Endothelial cell of umbilical vein (primary cell): ENCODE measurements around the gene UBE2M. TPM values are rescaled to one million over a fixed set of nuclear protein-coding genes. Genes with fewer than 3 reads are reported as not detected.
A peak's percentile ranks its signal among the peaks of the same experiment; 100 is the strongest.

Source experiments
- BruUV-seq: library from RNA; stranded (reverse); fragments of 400-500 nt; replicated peaks from 2 replicates; lab custom pipeline; 2021; lab: Mats Ljungman, UMichigan
- CTCF ChIA-PET: fragments of 300-600, 350-600 bp; sonication (Branson Sonifier 250); formaldehyde crosslinking; loops from one replicate; lab custom pipeline; 2021; ENCODE audit warnings: antibody characterized with exemption, inconsistent platforms; lab: Charles Lee
- POLR2A ChIA-PET: fragments of 300-600, 350-600 bp; sonication (Branson Sonifier 250); formaldehyde crosslinking; loops from one replicate; lab custom pipeline; 2021; ENCODE audit warnings: antibody characterized with exemption, inconsistent platforms; lab: Charles Lee
- DNase-seq: peaks from one replicate; pipeline ENCODE4 v3.0.0-alpha.2; 2011; ENCODE audit warnings: low read depth, low spot score
- FAIRE-seq: peaks from 2 replicates; lab custom pipeline; 2011; peaks lifted over from hg19 to GRCh38; lab: Jason Lieb, UNC
- H2AFZ ChIP-seq: 2 replicates; pipeline ENCODE4 v1.6.0; 2012; ENCODE audit warnings: low read depth, low read length, control low read depth, inconsistent platforms
- H3K27ac ChIP-seq: 2 replicates; pipeline ENCODE4 v1.5.1; 2011; ENCODE audit warnings: low read depth, mild to moderate bottlenecking, control low read depth, low read length, moderate library complexity; ENCODE audit not compliant: insufficient read depth
- H3K27me3 ChIP-seq, 2 experiments: 2 replicates each; pipeline versions ENCODE4 v1.6.0 to v1.6.1; 2011; ENCODE audit warnings: low read length in 2 of 2, mixed read lengths in 1 of 2; ENCODE audit not compliant: control insufficient read depth in 2 of 2, insufficient read depth in 2 of 2
- H3K36me3 ChIP-seq, 2 experiments: 2 replicates in 1 of 2; 3 replicates in 1 of 2; pipeline ENCODE4 v1.5.1; 2011; ENCODE audit warnings: low read length in 2 of 2, mild to moderate bottlenecking in 1 of 2, moderate library complexity in 1 of 2; ENCODE audit not compliant: control insufficient read depth in 2 of 2, insufficient read depth in 2 of 2; ENCODE audit errors: extremely low read depth in 1 of 2
- H3K4me1 ChIP-seq: 3 replicates; pipeline ENCODE4 v1.5.1; 2011; ENCODE audit warnings: mild to moderate bottlenecking, low read length; ENCODE audit not compliant: control insufficient read depth, insufficient read depth; ENCODE audit errors: extremely low read depth
- H3K4me2 ChIP-seq: 2 replicates; pipeline ENCODE4 v1.6.1; 2011; ENCODE audit warnings: low read length, control low read depth, mixed read lengths; ENCODE audit not compliant: insufficient read depth
- H3K4me3 ChIP-seq, 3 experiments: fragments of 200-600 bp in 1 of 3; sonication (generic), shearing (Covaris generic) in 1 of 3; replicated peaks in 1 of 3; 2 replicates each; pipeline ENCODE4 v1.5.1; 2011 to 2016; ENCODE audit warnings: control low read depth in 3 of 3, low read length in 3 of 3, mild to moderate bottlenecking in 2 of 3, inconsistent platforms in 1 of 3, low read depth in 1 of 3, moderate library complexity in 1 of 3; ENCODE audit not compliant: insufficient read depth in 1 of 3
- H3K79me2 ChIP-seq: 2 replicates; pipeline ENCODE4 v1.6.0; 2012; ENCODE audit warnings: low read length, inconsistent platforms; ENCODE audit not compliant: control insufficient read depth, insufficient read depth
- H3K9ac ChIP-seq: replicated peaks from 2 replicates; pipeline ENCODE3; 2011; ENCODE audit warnings: low read length, control low read depth; ENCODE audit not compliant: insufficient read depth; ENCODE audit errors: extremely low read depth
- H3K9me1 ChIP-seq: replicated peaks from 3 replicates; pipeline ENCODE4 v1.6.0; 2011; ENCODE audit warnings: mild to moderate bottlenecking, low read length; ENCODE audit not compliant: control insufficient read depth, insufficient read depth; ENCODE audit errors: extremely low read depth
- H3K9me3 ChIP-seq: replicated peaks from 2 replicates; pipeline ENCODE4 v1.5.1; 2012; ENCODE audit warnings: low read length, inconsistent platforms; ENCODE audit not compliant: control insufficient read depth, insufficient read depth
- H4K20me1 ChIP-seq: replicated peaks from 2 replicates; pipeline ENCODE3; 2011; ENCODE audit warnings: mild to moderate bottlenecking, low read length; ENCODE audit not compliant: control insufficient read depth, insufficient read depth; ENCODE audit errors: extremely low read depth
- FOS ChIP-seq: IDR thresholded peaks from 2 replicates; pipeline ENCODE4 v1.6.1; 2011; ENCODE audit warnings: mild to moderate bottlenecking, low read length, moderate library complexity, borderline replicate concordance; ENCODE audit not compliant: insufficient read depth
- GATA2 ChIP-seq: IDR thresholded peaks from 2 replicates; pipeline ENCODE4 v1.7.0; 2011; ENCODE audit warnings: low read depth, mild to moderate bottlenecking, moderate library complexity, mixed read lengths, low read length; ENCODE audit not compliant: insufficient read length, insufficient read depth
- JUN ChIP-seq: IDR thresholded peaks from 2 replicates; pipeline ENCODE4 v1.6.1; 2011; ENCODE audit warnings: borderline replicate concordance, low read depth; ENCODE audit not compliant: insufficient read length, insufficient read depth
- MYC ChIP-seq: IDR thresholded peaks from one replicate; pipeline ENCODE4 v1.6.1; 2011; ENCODE audit warnings: mild to moderate bottlenecking, low read depth, low read length
- POLR2A ChIP-seq: IDR thresholded peaks from 2 replicates; pipeline ENCODE4 v1.6.1; 2012; ENCODE audit warnings: low read depth, mild to moderate bottlenecking, control low read depth, low read length
- dilution Hi-C: fragments of 300-500 bp; cut with MboI; formaldehyde crosslinking; loops from one replicate; pipeline ENCODE4 v1.15.0; 2019; ENCODE audit warnings: low sequenced_read_pairs; ENCODE audit not compliant: extremely low pct_ligation_motif_present
- intact Hi-C: fragments of 100-400 bp; cut with micrococcal nuclease; formaldehyde crosslinking; loops from one replicate; pipeline ENCODE4 v1.10.0; 2022
- polyA plus RNA-seq, 4 experiments: library from polyadenylated mRNA; depleted of rRNA in 3 of 4; stranded (reverse) in 3 of 4; unstranded in 1 of 4; fragments of >200 nt; gene quantifications; 2 replicates each; pipeline versions ENCODE4 v1.2.1 to v1.2.3, GENCODE V29; 2011 to 2012; ENCODE audit warnings: missing spikeins in 1 of 4
- total RNA-seq: library from RNA; stranded (reverse); gene quantifications from 2 replicates; pipeline ENCODE4 v1.2.3, GENCODE V29; 2021
- TF ChIP-seq, protein P1 (sequence below): IDR thresholded peaks from 2 replicates; pipeline ENCODE4 v1.6.1; 2011; ENCODE audit not compliant: insufficient read depth, insufficient read length
- TF ChIP-seq, protein P2 (sequence below), 2 donors: IDR thresholded peaks; 1 replicate in 1 of 2; 2 replicates in 1 of 2; pipeline ENCODE4 v1.5.1; 2011; ENCODE audit warnings: low read length in 2 of 2, mild to moderate bottlenecking in 2 of 2, moderate library complexity in 2 of 2, control low read depth in 1 of 2, inconsistent platforms in 1 of 2, low read depth in 1 of 2; ENCODE audit not compliant: insufficient read depth in 1 of 2; ENCODE audit errors: extremely low read depth in 1 of 2

The UBE2M gene
- total and polyA plus RNA-seq, 2 donors (not counting 3 experiments of a cell fraction or from before 2014, with no cell fraction given) = 87.8 to 102 TPM

DNA sequence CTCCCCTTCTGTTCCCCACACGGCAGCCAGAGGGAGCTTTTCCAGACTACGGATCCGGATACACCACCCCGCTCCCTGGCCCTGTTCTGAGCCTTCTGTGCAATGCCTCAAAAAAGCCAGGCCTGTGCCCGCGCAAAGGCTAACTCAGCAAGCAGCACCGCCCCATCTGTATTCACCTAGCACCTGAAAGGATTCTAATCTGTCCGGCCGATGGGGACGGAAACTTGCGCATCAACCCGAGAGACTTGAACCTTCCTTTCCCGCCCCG, 39.4 kb downstream of the UBE2M start:
- DNase-seq (peak; percentile 80), FAIRE-seq (peak; percentile 90)
- Histone ChIP-seq H3K9me1 (no peaks in the 10 kb centered on the region), H3K27ac (peak overlapping the region; percentile 69), H2AFZ (peak overlapping the region; percentile 63), H3K4me2 (peak overlapping the region; percentile 22), H3K4me3 (peak overlapping the region; percentile 67 to 83 (median 73)), H3K4me1 (peaks cover 23% of the 10 kb centered on the region), H3K9ac (peak overlapping the region; percentile 91), H3K36me3 (peaks cover 0 to 11% of the 10 kb centered on the region in 2 experiments), H3K9me3 (no peaks in the 10 kb centered on the region), H3K79me2 (peaks cover 36% of the 10 kb centered on the region), H4K20me1 (no peaks in the 10 kb centered on the region), H3K27me3 (no peaks in the 10 kb centered on the region)
- intact Hi-C loops (loop anchor here (1.0 to 2.0 kb wide), 9 partner anchors 20 to 300 kb away; partner anchors contain the start of genes CHMP2A, TRIM28 and ZNF544), dilution Hi-C loops (no loop called here)
- no peak for TF ChIP-seq GATA2
- TF ChIP-seq, protein P1, sequence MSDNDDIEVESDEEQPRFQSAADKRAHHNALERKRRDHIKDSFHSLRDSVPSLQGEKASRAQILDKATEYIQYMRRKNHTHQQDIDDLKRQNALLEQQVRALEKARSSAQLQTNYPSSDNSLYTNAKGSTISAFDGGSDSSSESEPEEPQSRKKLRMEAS = no peak
- no peak for TF ChIP-seq FOS
- no peak for TF ChIP-seq JUN
- TF ChIP-seq MYC = no peak
- no peak for TF ChIP-seq POLR2A
- TF ChIP-seq, protein P2, sequence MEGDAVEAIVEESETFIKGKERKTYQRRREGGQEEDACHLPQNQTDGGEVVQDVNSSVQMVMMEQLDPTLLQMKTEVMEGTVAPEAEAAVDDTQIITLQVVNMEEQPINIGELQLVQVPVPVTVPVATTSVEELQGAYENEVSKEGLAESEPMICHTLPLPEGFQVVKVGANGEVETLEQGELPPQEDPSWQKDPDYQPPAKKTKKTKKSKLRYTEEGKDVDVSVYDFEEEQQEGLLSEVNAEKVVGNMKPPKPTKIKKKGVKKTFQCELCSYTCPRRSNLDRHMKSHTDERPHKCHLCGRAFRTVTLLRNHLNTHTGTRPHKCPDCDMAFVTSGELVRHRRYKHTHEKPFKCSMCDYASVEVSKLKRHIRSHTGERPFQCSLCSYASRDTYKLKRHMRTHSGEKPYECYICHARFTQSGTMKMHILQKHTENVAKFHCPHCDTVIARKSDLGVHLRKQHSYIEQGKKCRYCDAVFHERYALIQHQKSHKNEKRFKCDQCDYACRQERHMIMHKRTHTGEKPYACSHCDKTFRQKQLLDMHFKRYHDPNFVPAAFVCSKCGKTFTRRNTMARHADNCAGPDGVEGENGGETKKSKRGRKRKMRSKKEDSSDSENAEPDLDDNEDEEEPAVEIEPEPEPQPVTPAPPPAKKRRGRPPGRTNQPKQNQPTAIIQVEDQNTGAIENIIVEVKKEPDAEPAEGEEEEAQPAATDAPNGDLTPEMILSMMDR (IDR thresholded peaks at IDR 0.05; ENCODE audit: extremely low read depth in 1 of 2, insufficient read depth in 1 of 2, low read depth in 1 of 2, low read length in 2 of 2) = peak; percentile 62 to 82
- CTCF ChIA-PET = interaction anchor here (0.7 to 4.6 kb wide), 22 partner anchors 8 to 136 kb away, joined by 3 to 111 read pairs (median 6); partner anchors contain the start of genes CHMP2A, MZF1, SLC27A5 and TRIM28
- BruUV-seq = no TSS peak
- POLR2A ChIA-PET = interaction anchor here (2.6 to 3.4 kb wide), 2 partner anchors 25 to 57 kb away, joined by 17 to 20 read pairs; partner anchors contain the start of gene TRIM28
